NCI-H1105 (cell line): ENCODE data around the gene GGN.
A peak's percentile ranks its signal among the peaks of the same experiment; 100 is the strongest.
"Not testable (repeated sequence)": the region's sequence is repeated elsewhere in the genome, so short reads cannot be mapped to it uniquely, and the experiment has no call there.

ENCODE experiments used
- DNase-seq: peaks from one replicate; lab custom pipeline; 2025; lab: John Stamatoyannopoulos, UW

Gene GGN, protein sequence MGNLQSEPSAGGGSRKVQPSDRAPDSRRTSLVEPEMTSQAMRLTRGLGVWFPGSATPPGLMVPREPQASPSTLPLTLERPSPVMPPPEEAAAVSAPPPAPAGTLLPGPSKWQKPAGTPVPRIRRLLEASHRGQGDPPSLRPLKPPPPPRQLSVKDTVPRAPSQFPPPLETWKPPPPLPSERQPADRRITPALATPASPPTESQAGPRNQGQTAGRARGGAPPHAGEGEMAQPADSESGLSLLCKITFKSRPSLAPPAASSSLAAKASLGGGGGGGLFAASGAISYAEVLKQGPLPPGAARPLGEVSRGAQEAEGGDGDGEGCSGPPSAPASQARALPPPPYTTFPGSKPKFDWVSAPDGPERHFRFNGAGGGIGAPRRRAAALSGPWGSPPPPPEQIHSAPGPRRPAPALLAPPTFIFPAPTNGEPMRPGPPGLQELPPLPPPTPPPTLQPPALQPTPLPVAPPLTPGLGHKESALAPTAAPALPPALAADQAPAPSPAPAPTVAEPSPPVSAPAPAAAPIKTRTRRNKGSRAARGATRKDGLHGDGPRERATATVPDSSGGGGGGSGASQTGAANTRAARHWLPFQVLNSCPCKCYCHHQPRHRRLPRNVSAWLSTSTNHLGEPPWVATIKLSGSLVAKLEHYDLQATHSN

DNA sequence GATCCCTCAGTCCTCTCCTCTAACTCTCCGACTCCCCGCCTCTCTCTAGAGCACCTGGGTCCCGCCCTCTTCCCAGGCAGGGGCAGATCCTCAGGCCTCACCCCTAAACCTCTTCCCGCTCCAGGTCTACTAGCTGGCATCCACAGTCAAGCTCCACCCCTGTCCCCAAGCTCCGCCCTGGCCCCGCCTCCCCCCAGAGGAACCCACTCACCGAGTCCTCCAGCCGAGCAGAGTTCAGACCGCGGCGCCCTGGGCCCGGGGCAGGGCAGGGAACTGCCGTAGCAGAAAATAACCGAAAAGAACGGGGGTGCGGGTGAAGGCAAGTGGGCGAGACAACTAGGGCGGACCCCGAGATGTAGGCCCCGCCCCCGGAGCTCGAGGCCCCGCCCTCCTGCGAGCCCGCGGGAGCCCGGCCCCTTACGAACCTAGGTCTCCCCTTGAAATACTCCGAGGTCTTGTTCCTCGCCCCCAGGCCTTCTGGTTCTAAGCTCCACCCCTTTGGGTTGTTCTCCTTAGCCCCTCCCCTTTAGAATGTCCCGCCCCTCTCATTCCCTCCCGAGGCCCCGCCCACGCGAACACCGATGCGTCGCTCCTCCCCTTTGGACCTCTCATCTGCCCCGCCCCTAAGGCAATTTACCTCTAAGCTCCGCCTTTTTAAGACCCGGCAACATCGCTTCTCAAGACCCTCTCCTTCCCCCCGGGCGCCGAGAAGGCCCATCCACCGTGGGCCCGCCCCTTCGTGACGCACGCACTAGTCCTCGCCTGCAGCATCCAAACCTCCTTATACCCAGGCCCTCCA, at the start of gene GGN:
TSS of gene GGN (minus strand) at position 485 of the 799 bp plus-strand sequence. CDS start 773 bp downstream, outside the sequence.
- DNase-seq, result peak; percentile 85

DNA sequence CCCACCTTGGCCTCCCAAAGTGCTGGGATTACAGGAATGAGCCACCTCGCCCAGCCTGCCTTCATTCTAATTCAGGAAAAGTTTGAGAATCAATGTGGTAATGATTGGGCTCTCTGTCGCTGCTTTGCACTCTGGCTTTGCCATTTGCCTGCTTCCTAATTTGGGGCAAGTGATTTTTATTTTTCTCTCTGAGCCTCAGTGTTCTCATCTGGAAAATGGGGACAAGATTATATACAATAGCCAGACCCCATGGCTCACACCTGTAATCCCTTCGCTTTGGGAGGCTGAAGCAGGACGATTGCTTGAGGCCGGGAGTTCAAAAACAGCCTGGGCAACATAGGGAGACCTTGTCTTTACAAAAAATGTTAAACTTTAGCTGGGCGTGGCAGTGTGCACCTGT, 49.5 kb upstream of the GGN start:
- no peak for DNase-seq

DNA sequence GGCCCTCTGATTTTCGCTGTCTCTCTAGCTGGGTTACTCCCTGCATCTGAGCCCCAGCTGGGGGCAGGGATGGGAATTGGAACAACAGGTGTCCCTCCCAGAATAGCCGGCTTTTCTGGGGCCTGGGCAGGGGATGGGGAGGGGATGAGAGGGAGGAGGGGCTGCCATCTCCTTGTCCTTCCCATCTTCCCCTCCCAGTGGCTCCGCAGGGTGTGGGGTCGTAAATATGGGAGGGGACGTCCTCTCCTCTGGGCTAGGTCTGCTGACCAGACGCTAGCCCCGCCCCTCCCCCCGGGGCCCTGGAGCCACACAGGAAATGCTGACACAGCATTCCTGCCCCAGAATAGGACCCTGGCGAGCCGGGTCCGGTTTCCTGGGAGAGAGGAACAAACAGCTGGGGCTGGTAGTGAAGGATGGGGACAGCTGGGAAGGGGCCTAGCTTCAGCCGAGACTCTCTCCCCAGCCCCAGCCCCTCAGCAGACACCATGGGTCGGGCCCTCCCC, 46.8 kb upstream of the GGN start:
- DNase-seq, result no peak

DNA sequence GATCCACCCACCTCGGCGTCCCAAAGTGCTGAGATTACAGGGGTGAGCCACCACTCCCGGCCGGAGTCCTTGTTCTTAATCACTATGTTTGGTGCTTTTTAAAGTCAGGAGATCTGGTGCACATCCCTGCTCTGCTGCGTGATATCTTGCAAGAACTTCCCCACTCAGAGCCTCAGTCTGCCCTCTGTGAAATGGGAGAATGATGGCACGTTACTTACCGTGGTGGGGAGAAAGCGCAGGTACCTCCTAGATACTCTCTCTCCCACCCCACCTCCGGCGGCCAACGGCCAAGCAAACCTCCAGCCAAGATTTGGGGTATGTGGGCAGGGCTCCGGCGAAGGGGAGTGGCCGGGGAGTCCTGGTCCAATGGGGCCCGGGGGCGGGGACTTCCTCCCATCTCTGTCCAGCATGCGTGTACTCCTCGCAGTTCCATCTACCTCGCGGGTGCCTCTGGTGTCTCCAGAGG, 45.5 kb upstream of the GGN start, which contains the start of gene RYR1:
TSS of gene RYR1 (plus strand) at position 424 of the 466 bp plus-strand sequence. CDS start 139 bp downstream, outside the sequence.
- DNase-seq, result no peak

DNA sequence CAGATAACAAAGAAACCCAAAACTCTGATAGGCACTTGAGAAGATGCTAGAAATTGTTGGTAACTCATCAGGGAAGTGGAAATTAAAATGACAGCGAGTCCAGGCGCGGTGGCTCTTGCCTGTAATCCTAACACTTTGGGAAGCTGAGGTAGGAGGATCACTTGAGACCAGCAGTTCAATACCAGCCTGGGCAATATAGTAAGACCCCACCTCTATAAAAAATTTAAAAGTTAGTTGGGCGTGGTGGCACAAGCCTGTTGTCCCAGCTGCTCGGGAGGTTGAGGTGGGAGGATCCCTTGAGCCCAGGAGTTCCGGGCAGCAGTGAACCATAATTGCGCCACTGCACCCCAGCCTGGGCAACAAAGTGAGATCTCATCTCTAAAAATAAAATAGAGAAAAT, 43.1 kb upstream of the GGN start:
- no peak for DNase-seq

DNA sequence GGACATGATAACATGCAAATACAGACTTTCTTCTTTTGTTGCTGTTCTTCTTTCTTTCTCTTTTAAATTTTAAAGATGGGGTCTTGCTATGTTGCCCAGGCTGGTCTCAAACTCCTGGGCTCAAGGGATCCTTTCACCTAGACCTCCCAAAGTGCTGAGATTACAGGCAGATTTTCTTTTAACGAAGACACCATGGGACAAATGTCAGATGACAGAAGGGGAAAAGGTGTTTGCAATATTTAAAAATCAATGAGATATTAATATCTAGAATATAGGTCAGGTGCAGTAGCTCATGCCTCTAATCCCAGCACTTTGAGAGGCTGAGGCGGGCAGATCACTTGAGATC, 42.0 kb upstream of the GGN start:
- no peak for DNase-seq

DNA sequence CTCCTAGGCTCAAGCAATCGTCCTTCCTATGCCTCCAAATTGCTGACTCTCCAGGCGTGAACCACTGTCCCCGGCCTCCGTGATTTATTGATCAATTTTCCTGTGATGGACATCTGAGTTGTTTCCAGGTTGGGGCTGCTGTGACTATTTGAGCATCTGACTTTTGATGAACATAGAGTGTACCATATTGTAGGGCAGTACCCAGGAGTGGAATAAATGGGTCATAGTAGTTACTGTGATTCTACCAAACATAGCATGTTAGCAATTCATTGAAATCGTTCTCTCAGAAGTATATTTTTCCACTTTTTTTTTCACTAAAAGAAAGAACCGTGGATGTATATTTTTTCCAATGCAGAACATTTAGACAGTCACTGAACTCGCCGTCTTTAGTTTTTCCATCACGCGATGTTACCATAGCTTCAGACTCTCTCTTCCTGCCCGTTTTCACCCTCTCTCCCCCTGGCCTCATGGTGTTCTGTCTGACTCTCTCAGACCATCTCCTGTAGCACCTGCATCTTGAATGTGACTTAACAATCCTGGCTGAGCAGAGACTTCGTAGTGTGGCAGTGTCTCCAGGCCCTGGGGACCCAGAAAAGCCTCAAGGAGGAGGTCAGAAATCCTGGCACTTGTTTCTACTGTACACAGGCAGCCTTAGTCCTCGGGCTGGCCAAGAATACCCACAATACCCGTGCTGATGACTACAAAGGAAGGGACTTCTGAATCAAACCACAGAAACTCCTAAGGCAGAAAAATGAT, 41.4 kb upstream of the GGN start:
- no peak for DNase-seq

DNA sequence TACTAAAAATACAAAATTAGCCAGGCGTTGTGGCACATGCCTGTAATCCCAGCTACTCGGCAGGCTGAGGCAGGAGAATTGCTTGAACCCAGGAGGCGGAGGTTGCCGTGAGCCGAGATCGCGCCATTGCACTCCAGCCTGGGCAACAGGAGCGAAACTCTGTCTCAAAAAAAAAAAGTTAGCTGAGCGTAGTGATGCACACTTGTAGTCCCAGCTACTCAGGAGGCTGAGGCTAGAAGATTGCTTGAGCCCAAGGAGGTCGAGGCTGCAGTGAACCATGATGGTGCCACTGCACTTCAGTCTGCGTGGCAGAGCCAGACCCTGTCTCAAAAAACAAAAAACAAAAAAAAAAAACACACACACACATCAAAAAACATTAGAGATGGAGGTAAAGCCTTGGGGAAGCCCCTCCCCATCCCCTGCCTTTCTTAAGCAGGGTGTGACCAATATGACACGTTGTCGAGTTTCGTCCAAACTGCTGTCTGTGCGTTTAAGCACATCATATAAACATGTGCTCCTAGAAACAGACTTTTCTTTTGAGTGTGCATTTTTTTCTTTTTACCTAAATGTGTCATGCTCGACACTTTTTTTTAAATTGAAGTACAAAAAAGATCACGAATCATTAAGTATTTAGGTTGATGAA, 39.3 kb upstream of the GGN start:
- not testable (repeated sequence) for DNase-seq

DNA sequence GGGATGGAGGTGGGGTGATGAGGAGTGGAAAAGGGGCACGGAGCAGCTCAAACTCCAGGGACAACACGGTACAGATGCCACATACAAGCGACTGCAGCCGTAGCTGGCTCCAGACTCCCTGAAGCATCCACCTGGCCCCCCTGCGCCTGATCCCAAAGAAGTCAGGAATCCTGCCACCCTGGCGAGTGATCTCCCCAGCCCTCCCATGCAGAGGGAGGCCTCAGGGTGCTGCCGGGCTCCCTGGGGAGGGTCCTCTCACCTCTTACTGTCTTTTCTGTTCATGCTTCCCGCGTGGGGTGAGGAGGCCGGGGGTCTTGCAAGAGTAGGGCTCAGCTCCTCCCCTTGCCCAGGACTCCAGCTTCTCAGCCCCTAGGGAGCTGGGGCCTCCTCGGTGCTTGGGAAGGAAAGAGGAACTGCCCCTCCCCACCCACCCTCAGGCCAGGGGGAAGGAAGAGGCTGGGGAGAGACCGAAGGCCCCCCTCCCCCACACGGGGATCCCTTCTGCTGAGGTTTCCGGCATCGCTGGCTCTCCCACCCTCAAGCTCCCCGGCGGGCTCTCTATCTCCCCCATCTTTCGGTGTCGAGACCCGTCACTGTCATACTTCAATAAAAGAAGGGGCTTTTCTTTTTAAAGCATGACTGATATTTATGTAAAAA, 38.1 kb upstream of the GGN start, which contains the start of gene RASGRP4:
TSS of gene RASGRP4 (minus strand) at position 410 of the 657 bp plus-strand sequence. CDS start at position 282, 128 bp downstream.
- DNase-seq, result no peak

DNA sequence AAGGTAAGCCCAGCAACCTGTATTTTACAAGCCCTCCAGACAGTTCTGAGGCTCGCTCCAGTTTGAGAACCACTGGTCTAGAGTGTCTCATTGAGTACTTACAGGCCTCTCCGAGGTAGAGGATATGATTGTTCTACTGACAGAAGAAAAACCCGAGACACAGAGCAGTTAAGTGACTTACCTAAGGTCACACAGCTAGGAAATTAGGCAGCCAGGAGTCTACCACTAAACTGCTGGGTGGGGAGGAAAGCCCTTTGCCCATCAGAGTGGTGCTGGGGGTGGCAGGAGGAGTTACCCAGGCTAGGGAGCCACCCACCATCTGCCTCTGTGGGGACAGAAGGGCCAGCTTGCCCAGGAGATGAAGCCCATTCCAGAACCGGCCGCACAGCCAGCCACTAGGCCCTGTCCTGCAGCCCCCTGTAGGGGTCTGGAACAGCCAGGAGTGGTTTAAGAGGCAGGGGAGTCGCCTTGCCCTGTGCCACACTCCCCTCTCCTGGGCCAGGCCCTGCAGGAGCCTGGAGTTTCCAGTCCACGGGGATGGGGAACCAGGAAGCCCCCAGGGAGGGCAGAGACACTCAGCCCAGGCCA, 37.5 kb upstream of the GGN start:
- no peak for DNase-seq

DNA sequence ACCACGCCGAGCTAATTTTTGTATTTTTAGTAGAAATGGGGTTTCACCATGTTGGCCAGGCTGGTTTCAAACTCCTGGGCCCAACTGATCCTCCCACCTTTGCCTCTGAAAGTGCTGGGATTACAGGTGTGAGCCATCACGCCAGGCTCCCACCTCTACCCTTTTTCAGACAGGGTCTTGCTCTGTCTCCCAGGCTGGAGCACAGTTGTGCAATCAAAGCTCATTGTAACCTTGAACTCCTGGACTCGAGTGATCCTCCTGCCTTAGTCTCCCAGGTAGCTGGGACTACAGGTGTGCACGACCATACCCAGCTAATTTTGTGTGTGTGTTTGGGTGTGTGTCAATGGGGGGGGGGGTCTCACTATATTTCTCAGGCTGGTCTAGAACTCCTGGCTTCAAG, 36.4 kb upstream of the GGN start:
- DNase-seq, result no peak

DNA sequence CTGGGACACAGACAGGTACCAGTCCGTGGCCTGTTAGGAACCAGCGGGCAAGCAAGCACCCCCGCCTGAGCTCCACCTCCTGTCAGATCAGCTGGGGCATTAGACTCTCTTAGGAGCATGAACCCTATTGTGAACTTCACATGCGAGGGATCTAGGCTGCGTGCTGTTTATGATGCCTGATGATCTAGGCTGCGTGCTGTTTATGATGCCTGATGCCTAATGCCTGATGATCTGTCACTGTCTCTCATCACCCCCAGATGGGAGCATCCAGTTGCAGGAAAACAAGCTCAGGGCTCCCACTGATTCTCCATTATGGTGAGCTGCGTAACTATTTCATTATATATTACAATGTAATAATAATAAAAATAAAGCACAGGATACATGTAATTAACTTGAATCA, 34.6 kb upstream of the GGN start:
- DNase-seq, result no peak

DNA sequence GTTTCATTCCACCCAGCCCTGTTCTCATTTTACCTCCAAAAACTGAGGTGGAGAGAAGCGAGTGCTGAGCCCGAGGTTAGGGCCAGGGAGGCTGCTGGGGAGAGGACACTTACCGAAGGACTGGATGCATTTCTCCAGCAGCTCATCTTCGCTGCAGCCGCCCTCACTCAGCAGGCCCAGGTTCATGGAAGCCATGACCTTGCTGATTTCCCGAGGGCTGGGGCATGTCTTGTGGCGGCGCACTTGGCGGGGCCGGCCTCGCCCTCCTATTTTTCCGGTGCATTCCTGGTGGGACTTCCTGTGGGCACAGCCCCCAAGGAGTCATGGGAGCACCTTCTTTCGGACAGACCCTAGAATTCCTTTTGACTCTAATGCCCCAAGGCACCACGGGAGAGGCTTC, 34.0 kb upstream of the GGN start:
- DNase-seq, result no peak

DNA sequence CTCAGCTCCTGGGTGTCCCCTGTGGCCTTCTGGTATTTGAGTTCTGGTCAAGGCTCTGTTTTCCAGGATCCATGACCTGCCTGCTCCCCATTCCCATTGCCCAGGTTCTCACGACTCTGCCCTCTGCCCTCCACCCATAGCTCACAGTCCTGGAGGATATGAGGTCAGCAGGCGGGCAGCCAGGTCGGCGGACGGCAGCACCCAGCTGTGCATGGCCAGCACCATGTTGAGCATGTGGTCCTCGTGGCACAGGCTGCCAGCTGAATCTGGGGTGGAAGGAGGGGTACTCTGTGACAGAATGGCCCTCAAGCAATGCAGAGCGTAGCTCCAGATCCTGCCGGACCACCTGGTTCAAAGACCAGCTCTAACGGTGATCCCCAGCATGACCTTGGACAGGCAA, 33.1 kb upstream of the GGN start:
- DNase-seq, result no peak

DNA sequence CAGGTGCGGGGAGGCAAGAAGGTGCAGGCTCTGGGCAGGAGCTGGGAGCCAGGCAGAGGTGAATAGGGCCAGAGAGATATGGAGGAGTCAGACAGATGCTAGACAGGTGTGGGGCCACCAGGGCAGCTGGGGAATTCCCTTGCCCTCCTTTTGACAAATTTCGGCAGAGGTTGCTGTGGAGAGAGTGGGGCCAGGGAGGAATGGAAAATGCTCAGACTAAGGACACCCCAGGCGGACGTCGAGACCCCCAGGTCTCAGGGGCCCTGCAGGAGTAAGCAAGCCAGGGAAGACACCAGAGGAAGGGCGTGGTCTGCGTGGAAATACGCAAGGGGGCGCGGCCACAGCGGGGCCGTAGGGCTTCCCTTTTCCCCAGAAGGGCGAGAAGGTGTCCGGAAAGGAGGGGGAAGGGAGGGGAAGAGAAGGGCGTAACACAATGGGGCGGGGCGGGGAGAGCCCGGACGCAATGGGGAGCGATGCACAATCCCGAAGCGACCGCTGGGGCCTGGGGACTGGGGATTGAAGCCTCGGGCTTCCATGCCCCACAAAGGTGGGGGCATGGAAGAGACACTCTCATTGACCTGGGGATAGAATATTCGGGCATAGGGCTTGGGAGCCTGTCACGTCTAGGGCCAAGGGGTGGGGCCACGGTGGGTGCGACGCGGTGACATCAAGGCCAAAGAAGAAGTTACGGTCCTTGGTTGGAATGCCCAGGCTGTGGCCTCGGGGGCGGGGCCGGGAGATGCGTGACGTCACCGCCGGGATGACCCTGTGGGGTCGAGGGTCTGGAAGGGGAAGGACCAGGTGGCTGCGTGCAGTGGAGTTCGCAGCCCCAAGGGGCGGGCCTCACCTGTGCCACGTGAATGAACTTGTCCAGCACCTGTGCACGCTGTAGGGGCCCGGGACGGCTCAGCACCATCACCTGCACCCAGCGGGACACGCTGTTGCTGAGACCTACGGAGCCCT, 30.0 kb upstream of the GGN start:
- peak; percentile 60 for DNase-seq

DNA sequence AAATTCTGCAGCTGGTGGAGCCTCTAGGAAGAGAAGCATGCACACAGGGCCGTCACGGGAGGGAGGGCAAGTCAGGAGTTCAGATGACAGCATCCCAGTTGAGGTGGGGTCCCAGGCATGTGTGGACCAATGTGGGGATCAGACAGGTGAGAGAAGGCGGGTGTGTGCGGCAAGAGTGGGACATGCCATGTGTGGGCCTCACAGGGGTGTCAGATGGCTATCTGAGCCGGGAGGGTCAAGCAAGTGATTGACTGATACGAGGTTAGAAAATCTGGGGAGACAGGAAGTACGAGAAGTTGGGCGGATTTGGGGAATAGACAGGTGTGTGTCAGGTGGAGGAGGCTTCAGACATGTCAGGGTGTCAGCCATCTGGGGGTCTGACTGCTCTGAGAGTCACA, 29.3 kb upstream of the GGN start:
- no peak for DNase-seq

DNA sequence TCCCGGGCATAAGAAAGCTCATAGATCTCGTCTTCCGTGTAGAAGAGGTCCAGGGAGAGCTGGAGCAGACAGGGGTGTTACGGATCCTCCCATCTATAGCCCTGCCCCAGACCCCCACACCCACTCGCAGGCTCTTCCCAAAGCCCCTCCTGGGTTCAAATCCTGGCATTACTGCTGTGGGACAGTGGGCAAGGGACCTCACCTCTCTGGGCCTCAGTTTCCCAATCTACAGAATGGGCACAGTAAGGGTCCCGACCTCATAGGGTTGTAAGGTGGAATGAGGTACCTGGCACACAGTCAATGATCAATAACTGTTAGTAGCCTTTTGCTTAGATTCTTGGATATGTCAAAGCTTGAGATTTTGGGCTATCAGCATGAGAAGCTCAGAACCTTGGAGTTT, 25.6 kb upstream of the GGN start:
- no peak for DNase-seq

DNA sequence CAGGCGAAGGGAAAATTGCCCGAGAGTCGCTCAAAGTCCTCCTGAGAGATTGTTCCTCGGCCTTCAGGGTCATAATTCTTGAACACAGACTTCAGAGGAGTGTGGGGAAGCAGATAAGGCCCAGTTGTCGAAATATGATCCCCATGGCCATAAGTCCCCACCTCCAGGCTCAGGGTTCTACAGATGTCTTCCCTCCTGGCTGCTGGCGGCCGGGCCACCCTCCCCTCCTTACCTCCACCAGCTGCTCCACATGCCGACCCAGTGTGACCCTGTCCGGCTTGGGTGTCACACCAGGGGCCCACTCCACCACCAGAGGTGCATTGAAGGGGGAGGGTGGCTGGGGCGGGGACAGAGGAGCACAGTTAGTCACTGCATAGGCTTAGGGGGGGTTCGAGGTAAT, 25.1 kb upstream of the GGN start:
- no peak for DNase-seq

DNA sequence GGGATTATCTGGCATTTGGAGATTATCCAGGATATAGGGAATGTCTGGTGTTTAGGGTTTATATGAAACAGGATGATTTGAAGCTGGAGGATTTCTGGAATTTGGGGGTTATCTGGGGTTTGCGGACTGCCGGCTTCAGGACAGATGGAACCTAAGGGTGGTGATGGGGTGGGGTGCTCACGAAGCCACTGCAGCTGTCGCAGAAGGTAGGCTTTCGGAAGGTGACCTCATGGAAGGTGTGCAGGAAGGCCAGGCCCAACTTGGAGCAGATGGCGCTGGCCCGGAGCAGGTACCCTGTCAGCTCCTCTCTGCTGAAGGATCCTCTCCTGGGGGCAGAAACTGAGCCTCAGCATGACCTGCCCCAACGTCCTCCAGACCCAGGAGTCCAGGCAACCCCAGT, 24.7 kb upstream of the GGN start:
- no peak for DNase-seq
